Measurements from ENCODE around the gene PRSS12.
"Not testable (repeated sequence)": the region's sequence is repeated elsewhere in the genome, so short reads cannot be mapped to it uniquely, and the experiment has no call there.

PRSS12 gene

GRCh38 chr4:118273642-118274041, 79.2 kb downstream of the PRSS12 start:
- DNase-seq, result peak; percentile 59

- DNase-seq, result no peak
These were observed 81.0 kb downstream of the PRSS12 start for GRCh38 chr4:118271788-118272187.

- peak; percentile 40 for DNase-seq
These were observed 82.3 kb downstream of the PRSS12 start for GRCh38 chr4:118270492-118270891.

- no peak for DNase-seq
These were observed 84.0 kb downstream of the PRSS12 start for GRCh38 chr4:118268780-118269179.

- not testable (repeated sequence) for DNase-seq
These were observed 86.7 kb downstream of the PRSS12 start for GRCh38 chr4:118266145-118266496.

- DNase-seq, result no peak
These were observed 87.3 kb downstream of the PRSS12 start for GRCh38 chr4:118265312-118266144.

GRCh38 chr4:118264096-118264495, 88.7 kb downstream of the PRSS12 start:
- DNase-seq, result no peak

- DNase-seq, result no peak
These were observed 92.5 kb downstream of the PRSS12 start for GRCh38 chr4:118260309-118260708.

- no peak for DNase-seq
These were observed 93.7 kb downstream of the PRSS12 start for GRCh38 chr4:118259111-118259510.

- no peak for DNase-seq
These were observed 98.4 kb downstream of the PRSS12 start for GRCh38 chr4:118254368-118254767.

GRCh38 chr4:118249890-118250289, 102.9 kb downstream of the PRSS12 start:
- no peak for DNase-seq

GRCh38 chr4:118237531-118237930, 115.3 kb downstream of the PRSS12 start:
- no peak for DNase-seq

GRCh38 chr4:118235566-118236120, 117.2 kb downstream of the PRSS12 start:
- DNase-seq, result no peak

Measured in NCI-H2029 (cell line).